WTC11 (cell line): Measurements from ENCODE around the gene TSC22D4. TPM values are rescaled to one million over a fixed set of nuclear protein-coding genes. Genes with fewer than 3 reads are reported as not detected.

ENCODE experiments used
- ESRRA ChIP-seq: sonication (generic); formaldehyde crosslinking; IDR thresholded peaks from 2 replicates; pipeline ENCODE4 v1.8.1; 2022; ENCODE audit warnings: mild to moderate bottlenecking, missing genetic modification reagents, borderline replicate concordance
- GABPB1 ChIP-seq: sonication (generic); formaldehyde crosslinking; IDR thresholded peaks from 2 replicates; pipeline ENCODE4 v1.8.1; 2023; ENCODE audit warnings: mild to moderate bottlenecking, missing genetic modification reagents
- GTF2I ChIP-seq: fragments of 250-450 bp; sonication (Bioruptor Pico); conservative IDR thresholded peaks from 2 replicates; pipeline ENCODE4 v1.4.0; 2021; ENCODE audit warnings: mild to moderate bottlenecking
- NR3C1 ChIP-seq: sonication (generic); formaldehyde crosslinking; conservative IDR thresholded peaks from 2 replicates; pipeline ENCODE4 v1.8.1; 2023; ENCODE audit warnings: low read depth, mild to moderate bottlenecking, missing genetic modification reagents
- ZNF232 ChIP-seq: sonication (generic); formaldehyde crosslinking; IDR thresholded peaks from 2 replicates; pipeline ENCODE4 v1.8.0; 2022; ENCODE audit warnings: mild to moderate bottlenecking, missing genetic modification reagents
- ZNF263 ChIP-seq: sonication (generic); formaldehyde crosslinking; IDR thresholded peaks from 2 replicates; pipeline ENCODE4 v1.8.1; 2022; ENCODE audit warnings: low read depth, mild to moderate bottlenecking, moderate library complexity, missing genetic modification reagents
- ZNF416 ChIP-seq: fragments of 250-450 bp; sonication (Bioruptor Pico); IDR thresholded peaks from 2 replicates; pipeline ENCODE4 v1.9.0; 2021; ENCODE audit warnings: mild to moderate bottlenecking, inconsistent platforms
- total RNA-seq: library from RNA; stranded (reverse); gene quantifications from 3 replicates; pipeline ENCODE4 v1.2.3, GENCODE V29; 2021
- TF ChIP-seq, protein P1 (sequence below): sonication (generic); formaldehyde crosslinking; IDR thresholded peaks from 2 replicates; pipeline ENCODE4 v1.8.1; 2023; ENCODE audit warnings: mild to moderate bottlenecking, missing genetic modification reagents, borderline replicate concordance
- TF ChIP-seq, protein P2 (sequence below): fragments of 250-450 bp; sonication (Bioruptor Pico); IDR thresholded peaks from 2 replicates; pipeline ENCODE4 v1.9.0; 2021; ENCODE audit warnings: mild to moderate bottlenecking, borderline replicate concordance
- TF ChIP-seq, protein P3 (sequence below): sonication (generic); formaldehyde crosslinking; IDR thresholded peaks from 2 replicates; pipeline ENCODE4 v1.8.1; 2023; ENCODE audit warnings: mild to moderate bottlenecking, missing genetic modification reagents
- TF ChIP-seq, protein P4 (sequence below): sonication (generic); formaldehyde crosslinking; IDR thresholded peaks from 2 replicates; pipeline ENCODE4 v1.8.0; 2023; ENCODE audit warnings: mild to moderate bottlenecking, missing genetic modification reagents
- TF ChIP-seq, protein P5 (sequence below): sonication (generic); formaldehyde crosslinking; IDR thresholded peaks from 2 replicates; pipeline ENCODE4 v1.8.1; 2023; ENCODE audit warnings: mild to moderate bottlenecking, missing genetic modification reagents, moderate library complexity
- TF ChIP-seq, protein P6 (sequence below): sonication (generic); formaldehyde crosslinking; conservative IDR thresholded peaks from 2 replicates; pipeline ENCODE4 v1.8.1; 2023; ENCODE audit warnings: mild to moderate bottlenecking, low read depth, missing genetic modification reagents, moderate library complexity
- TF ChIP-seq, protein P7 (sequence below): sonication (generic); formaldehyde crosslinking; IDR thresholded peaks from 2 replicates; pipeline ENCODE4 v1.8.1; 2023; ENCODE audit warnings: mild to moderate bottlenecking, moderate library complexity, missing genetic modification reagents
- TF ChIP-seq, protein P8 (sequence below): sonication (generic); formaldehyde crosslinking; IDR thresholded peaks from 2 replicates; pipeline ENCODE4 v1.8.0; 2022; ENCODE audit warnings: mild to moderate bottlenecking, missing genetic modification reagents

The TSC22D4 gene
- total RNA-seq, 1 experiment from 2014 or later: 34.5 TPM

DNA sequence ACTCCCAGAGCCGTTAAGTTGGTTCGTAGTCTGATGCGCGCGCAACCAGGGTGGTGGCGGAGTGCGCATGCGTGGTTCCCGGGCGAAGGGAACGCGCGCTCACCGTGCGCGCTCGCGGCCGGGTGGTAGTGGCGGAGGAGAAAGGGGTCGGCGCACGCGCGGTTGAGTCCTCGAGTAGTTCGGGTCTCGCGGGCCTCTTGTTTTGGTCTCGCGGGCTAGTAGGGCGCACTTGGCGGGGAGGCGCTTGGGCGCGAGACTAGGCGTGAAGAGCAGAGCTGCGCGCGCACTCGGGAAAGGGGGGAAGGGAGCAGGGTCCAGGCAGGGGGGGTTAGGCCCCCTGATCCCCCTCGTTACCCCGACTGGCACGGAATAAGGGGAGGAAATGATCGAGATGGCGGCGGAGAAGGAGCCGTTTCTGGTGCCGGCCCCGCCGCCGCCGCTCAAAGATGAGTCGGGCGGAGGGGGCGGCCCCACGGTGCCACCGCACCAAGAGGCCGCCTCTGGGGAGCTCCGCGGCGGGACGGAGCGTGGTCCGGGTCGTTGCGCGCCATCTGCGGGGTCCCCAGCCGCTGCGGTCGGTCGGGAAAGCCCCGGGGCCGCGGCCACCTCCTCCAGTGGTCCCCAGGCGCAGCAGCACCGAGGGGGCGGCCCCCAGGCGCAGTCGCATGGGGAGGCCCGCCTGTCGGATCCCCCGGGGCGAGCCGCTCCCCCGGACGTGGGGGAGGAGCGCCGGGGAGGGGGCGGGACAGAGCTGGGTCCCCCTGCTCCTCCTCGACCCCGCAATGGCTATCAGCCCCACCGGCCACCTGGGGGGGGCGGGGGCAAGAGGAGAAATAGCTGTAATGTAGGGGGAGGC is 49.1 kb downstream of the TSC22D4 start, which contains the start of gene MEPCE (continued):
- TF ChIP-seq, protein P1, sequence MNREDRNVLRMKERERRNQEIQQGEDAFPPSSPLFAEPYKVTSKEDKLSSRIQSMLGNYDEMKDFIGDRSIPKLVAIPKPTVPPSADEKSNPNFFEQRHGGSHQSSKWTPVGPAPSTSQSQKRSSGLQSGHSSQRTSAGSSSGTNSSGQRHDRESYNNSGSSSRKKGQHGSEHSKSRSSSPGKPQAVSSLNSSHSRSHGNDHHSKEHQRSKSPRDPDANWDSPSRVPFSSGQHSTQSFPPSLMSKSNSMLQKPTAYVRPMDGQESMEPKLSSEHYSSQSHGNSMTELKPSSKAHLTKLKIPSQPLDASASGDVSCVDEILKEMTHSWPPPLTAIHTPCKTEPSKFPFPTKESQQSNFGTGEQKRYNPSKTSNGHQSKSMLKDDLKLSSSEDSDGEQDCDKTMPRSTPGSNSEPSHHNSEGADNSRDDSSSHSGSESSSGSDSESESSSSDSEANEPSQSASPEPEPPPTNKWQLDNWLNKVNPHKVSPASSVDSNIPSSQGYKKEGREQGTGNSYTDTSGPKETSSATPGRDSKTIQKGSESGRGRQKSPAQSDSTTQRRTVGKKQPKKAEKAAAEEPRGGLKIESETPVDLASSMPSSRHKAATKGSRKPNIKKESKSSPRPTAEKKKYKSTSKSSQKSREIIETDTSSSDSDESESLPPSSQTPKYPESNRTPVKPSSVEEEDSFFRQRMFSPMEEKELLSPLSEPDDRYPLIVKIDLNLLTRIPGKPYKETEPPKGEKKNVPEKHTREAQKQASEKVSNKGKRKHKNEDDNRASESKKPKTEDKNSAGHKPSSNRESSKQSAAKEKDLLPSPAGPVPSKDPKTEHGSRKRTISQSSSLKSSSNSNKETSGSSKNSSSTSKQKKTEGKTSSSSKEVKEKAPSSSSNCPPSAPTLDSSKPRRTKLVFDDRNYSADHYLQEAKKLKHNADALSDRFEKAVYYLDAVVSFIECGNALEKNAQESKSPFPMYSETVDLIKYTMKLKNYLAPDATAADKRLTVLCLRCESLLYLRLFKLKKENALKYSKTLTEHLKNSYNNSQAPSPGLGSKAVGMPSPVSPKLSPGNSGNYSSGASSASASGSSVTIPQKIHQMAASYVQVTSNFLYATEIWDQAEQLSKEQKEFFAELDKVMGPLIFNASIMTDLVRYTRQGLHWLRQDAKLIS (CRISPR knock-in tag): no peak
- TF ChIP-seq, protein P2, sequence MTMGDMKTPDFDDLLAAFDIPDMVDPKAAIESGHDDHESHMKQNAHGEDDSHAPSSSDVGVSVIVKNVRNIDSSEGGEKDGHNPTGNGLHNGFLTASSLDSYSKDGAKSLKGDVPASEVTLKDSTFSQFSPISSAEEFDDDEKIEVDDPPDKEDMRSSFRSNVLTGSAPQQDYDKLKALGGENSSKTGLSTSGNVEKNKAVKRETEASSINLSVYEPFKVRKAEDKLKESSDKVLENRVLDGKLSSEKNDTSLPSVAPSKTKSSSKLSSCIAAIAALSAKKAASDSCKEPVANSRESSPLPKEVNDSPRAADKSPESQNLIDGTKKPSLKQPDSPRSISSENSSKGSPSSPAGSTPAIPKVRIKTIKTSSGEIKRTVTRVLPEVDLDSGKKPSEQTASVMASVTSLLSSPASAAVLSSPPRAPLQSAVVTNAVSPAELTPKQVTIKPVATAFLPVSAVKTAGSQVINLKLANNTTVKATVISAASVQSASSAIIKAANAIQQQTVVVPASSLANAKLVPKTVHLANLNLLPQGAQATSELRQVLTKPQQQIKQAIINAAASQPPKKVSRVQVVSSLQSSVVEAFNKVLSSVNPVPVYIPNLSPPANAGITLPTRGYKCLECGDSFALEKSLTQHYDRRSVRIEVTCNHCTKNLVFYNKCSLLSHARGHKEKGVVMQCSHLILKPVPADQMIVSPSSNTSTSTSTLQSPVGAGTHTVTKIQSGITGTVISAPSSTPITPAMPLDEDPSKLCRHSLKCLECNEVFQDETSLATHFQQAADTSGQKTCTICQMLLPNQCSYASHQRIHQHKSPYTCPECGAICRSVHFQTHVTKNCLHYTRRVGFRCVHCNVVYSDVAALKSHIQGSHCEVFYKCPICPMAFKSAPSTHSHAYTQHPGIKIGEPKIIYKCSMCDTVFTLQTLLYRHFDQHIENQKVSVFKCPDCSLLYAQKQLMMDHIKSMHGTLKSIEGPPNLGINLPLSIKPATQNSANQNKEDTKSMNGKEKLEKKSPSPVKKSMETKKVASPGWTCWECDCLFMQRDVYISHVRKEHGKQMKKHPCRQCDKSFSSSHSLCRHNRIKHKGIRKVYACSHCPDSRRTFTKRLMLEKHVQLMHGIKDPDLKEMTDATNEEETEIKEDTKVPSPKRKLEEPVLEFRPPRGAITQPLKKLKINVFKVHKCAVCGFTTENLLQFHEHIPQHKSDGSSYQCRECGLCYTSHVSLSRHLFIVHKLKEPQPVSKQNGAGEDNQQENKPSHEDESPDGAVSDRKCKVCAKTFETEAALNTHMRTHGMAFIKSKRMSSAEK: 0 out of 2 replicates have a peak, but pooled peaks have one; percentile 27
- no peak for TF ChIP-seq ZNF416
- no peak for TF ChIP-seq GABPB1
- TF ChIP-seq, protein P3, sequence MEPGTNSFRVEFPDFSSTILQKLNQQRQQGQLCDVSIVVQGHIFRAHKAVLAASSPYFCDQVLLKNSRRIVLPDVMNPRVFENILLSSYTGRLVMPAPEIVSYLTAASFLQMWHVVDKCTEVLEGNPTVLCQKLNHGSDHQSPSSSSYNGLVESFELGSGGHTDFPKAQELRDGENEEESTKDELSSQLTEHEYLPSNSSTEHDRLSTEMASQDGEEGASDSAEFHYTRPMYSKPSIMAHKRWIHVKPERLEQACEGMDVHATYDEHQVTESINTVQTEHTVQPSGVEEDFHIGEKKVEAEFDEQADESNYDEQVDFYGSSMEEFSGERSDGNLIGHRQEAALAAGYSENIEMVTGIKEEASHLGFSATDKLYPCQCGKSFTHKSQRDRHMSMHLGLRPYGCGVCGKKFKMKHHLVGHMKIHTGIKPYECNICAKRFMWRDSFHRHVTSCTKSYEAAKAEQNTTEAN: no peak
- TF ChIP-seq, protein P4, sequence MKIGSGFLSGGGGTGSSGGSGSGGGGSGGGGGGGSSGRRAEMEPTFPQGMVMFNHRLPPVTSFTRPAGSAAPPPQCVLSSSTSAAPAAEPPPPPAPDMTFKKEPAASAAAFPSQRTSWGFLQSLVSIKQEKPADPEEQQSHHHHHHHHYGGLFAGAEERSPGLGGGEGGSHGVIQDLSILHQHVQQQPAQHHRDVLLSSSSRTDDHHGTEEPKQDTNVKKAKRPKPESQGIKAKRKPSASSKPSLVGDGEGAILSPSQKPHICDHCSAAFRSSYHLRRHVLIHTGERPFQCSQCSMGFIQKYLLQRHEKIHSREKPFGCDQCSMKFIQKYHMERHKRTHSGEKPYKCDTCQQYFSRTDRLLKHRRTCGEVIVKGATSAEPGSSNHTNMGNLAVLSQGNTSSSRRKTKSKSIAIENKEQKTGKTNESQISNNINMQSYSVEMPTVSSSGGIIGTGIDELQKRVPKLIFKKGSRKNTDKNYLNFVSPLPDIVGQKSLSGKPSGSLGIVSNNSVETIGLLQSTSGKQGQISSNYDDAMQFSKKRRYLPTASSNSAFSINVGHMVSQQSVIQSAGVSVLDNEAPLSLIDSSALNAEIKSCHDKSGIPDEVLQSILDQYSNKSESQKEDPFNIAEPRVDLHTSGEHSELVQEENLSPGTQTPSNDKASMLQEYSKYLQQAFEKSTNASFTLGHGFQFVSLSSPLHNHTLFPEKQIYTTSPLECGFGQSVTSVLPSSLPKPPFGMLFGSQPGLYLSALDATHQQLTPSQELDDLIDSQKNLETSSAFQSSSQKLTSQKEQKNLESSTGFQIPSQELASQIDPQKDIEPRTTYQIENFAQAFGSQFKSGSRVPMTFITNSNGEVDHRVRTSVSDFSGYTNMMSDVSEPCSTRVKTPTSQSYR (CRISPR knock-in tag): no peak
- TF ChIP-seq NR3C1: no peak
- TF ChIP-seq, protein P5, sequence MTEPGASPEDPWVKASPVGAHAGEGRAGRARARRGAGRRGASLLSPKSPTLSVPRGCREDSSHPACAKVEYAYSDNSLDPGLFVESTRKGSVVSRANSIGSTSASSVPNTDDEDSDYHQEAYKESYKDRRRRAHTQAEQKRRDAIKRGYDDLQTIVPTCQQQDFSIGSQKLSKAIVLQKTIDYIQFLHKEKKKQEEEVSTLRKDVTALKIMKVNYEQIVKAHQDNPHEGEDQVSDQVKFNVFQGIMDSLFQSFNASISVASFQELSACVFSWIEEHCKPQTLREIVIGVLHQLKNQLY: no peak
- TF ChIP-seq GTF2I: no peak
- no peak for TF ChIP-seq ZNF263 (CRISPR knock-in tag)
- no peak for TF ChIP-seq ESRRA
- TF ChIP-seq, protein P6, sequence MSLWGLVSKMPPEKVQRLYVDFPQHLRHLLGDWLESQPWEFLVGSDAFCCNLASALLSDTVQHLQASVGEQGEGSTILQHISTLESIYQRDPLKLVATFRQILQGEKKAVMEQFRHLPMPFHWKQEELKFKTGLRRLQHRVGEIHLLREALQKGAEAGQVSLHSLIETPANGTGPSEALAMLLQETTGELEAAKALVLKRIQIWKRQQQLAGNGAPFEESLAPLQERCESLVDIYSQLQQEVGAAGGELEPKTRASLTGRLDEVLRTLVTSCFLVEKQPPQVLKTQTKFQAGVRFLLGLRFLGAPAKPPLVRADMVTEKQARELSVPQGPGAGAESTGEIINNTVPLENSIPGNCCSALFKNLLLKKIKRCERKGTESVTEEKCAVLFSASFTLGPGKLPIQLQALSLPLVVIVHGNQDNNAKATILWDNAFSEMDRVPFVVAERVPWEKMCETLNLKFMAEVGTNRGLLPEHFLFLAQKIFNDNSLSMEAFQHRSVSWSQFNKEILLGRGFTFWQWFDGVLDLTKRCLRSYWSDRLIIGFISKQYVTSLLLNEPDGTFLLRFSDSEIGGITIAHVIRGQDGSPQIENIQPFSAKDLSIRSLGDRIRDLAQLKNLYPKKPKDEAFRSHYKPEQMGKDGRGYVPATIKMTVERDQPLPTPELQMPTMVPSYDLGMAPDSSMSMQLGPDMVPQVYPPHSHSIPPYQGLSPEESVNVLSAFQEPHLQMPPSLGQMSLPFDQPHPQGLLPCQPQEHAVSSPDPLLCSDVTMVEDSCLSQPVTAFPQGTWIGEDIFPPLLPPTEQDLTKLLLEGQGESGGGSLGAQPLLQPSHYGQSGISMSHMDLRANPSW (CRISPR knock-in tag): no peak
- TF ChIP-seq, protein P7, sequence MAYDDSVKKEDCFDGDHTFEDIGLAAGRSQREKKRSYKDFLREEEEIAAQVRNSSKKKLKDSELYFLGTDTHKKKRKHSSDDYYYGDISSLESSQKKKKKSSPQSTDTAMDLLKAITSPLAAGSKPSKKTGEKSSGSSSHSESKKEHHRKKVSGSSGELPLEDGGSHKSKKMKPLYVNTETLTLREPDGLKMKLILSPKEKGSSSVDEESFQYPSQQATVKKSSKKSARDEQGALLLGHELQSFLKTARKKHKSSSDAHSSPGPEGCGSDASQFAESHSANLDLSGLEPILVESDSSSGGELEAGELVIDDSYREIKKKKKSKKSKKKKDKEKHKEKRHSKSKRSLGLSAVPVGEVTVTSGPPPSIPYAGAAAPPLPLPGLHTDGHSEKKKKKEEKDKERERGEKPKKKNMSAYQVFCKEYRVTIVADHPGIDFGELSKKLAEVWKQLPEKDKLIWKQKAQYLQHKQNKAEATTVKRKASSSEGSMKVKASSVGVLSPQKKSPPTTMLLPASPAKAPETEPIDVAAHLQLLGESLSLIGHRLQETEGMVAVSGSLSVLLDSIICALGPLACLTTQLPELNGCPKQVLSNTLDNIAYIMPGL: no peak
- TF ChIP-seq, protein P8, sequence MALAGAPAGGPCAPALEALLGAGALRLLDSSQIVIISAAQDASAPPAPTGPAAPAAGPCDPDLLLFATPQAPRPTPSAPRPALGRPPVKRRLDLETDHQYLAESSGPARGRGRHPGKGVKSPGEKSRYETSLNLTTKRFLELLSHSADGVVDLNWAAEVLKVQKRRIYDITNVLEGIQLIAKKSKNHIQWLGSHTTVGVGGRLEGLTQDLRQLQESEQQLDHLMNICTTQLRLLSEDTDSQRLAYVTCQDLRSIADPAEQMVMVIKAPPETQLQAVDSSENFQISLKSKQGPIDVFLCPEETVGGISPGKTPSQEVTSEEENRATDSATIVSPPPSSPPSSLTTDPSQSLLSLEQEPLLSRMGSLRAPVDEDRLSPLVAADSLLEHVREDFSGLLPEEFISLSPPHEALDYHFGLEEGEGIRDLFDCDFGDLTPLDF (CRISPR knock-in tag): no peak
- TF ChIP-seq ZNF232: no peak
